ENCODE data around the gene SLFNL1.

DNA sequence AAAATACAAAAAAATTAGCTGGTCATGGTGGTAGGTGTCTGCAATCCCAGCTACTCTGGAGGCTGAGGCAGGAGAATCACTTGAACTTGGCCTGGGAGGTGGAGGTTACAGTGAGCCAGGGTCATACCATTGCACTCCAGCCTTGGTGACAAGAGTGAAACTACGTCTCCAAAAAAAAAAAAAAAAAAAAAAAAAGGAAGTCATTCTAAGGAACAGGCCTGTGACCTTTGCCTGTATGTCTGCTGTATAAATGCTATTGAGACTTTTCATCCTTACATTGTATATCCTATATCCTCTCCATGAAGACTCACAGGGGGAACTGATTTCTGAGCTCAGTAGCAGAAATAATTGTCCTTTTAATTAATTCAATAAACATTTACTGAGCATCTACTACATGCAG, 49.6 kb downstream of the SLFNL1 start:
- TF ChIP-seq, protein P1, sequence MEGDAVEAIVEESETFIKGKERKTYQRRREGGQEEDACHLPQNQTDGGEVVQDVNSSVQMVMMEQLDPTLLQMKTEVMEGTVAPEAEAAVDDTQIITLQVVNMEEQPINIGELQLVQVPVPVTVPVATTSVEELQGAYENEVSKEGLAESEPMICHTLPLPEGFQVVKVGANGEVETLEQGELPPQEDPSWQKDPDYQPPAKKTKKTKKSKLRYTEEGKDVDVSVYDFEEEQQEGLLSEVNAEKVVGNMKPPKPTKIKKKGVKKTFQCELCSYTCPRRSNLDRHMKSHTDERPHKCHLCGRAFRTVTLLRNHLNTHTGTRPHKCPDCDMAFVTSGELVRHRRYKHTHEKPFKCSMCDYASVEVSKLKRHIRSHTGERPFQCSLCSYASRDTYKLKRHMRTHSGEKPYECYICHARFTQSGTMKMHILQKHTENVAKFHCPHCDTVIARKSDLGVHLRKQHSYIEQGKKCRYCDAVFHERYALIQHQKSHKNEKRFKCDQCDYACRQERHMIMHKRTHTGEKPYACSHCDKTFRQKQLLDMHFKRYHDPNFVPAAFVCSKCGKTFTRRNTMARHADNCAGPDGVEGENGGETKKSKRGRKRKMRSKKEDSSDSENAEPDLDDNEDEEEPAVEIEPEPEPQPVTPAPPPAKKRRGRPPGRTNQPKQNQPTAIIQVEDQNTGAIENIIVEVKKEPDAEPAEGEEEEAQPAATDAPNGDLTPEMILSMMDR (IDR thresholded peaks at IDR 0.05), result no peak
- no peak for TF ChIP-seq POLR2A (IDR thresholded peaks at IDR 0.05)
